Transverse colon (tissue), 4 donors: ENCODE measurements around the gene CKAP5.

Experiments
- POLR2A ChIP-seq: fragments of 450-650 bp; IDR thresholded peaks from one replicate; pipeline ENCODE4 v1.6.1; 2016; ENCODE audit warnings: antibody characterized with exemption, mild to moderate bottlenecking, moderate library complexity
- POLR2AphosphoS5 ChIP-seq, 3 donors: sonication (generic); formaldehyde crosslinking; IDR thresholded peaks; one replicate each; pipeline ENCODE4 v1.6.1; 2016; ENCODE audit warnings: antibody characterized with exemption in 3 of 3
- TF ChIP-seq, protein P1 (sequence below), 5 experiments: fragments of 200-600 bp in 3 of 5; fragments of 450-650 bp in 2 of 5; sonication (generic) in 3 of 5; IDR thresholded peaks; 1 replicate in 2 of 5; 2 replicates in 3 of 5; pipeline ENCODE4 v1.5.1; 2016 to 2017; ENCODE audit warnings: antibody characterized with exemption in 5 of 5, inconsistent platforms in 3 of 5, mild to moderate bottlenecking in 2 of 5, moderate library complexity in 1 of 5

DNA sequence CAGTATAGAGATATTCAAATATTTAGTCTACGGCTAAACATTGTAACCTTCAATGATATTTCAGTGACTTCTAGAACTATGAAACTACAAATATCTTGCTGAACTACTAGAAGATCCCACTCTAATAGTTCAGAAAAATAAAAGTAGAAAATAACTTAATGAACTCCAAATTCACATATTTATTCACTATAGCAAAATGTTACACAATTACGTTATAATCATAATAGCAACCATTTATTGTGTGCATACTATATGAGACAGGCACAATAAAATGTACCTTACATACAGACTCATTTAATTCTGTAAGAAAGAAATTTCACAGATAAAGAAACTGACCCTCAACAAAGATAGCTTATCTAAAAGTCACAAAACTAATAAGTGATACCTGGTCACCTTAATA is 69.2 kb downstream of the CKAP5 start:
- TF ChIP-seq POLR2A: no peak
- TF ChIP-seq, protein P1, sequence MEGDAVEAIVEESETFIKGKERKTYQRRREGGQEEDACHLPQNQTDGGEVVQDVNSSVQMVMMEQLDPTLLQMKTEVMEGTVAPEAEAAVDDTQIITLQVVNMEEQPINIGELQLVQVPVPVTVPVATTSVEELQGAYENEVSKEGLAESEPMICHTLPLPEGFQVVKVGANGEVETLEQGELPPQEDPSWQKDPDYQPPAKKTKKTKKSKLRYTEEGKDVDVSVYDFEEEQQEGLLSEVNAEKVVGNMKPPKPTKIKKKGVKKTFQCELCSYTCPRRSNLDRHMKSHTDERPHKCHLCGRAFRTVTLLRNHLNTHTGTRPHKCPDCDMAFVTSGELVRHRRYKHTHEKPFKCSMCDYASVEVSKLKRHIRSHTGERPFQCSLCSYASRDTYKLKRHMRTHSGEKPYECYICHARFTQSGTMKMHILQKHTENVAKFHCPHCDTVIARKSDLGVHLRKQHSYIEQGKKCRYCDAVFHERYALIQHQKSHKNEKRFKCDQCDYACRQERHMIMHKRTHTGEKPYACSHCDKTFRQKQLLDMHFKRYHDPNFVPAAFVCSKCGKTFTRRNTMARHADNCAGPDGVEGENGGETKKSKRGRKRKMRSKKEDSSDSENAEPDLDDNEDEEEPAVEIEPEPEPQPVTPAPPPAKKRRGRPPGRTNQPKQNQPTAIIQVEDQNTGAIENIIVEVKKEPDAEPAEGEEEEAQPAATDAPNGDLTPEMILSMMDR (IDR thresholded peaks at IDR 0.05): no peak
- TF ChIP-seq POLR2AphosphoS5 (IDR thresholded peaks at IDR 0.05): no peak
